Measurements from ENCODE around the gene C6orf89.

C6orf89 gene

GRCh38 chr6:36838896-36839748 is 46.6 kb upstream of the C6orf89 start, which contains the start of gene CPNE5:
CPNE5 (minus strand) TSS chr6:36839444; CDS start chr6:36839377, 67 bp downstream.
- Histone ChIP-seq H3K23ac (ENCODE audit: low read length in 2 of 2) (peak within 1 kb of the TSS in 1 of 2 experiments; percentile 1), H3K4me1 (ENCODE audit: control insufficient read depth, insufficient read depth, low read depth, low read length) (peaks cover 20% of the 10 kb centered on the region), H3K4ac (ENCODE audit: low read depth in 1 of 2, low read length in 2 of 2) (no peak within 1 kb of the TSS), H3K9me3 (ENCODE audit: control insufficient read depth, low read length) (no peaks in the 10 kb centered on the region), H3K14ac (ENCODE audit: low read length in 2 of 2) (no peak within 1 kb of the TSS), H3K18ac (ENCODE audit: low read depth in 1 of 2, low read length in 2 of 2) (peak within 1 kb of the TSS; percentile 10 to 15), H2BK12ac (ENCODE audit: low read length in 2 of 2) (no peak within 1 kb of the TSS), H3K9ac (ENCODE audit: low read length) (no peak within 1 kb of the TSS), H3K4me2 (ENCODE audit: low read length, poor library complexity, severe bottlenecking) (peak within 1 kb of the TSS; percentile 86), H3K4me3 (ENCODE audit: insufficient read depth in 1 of 2, low read depth in 1 of 2, low read length in 2 of 2) (peak within 1 kb of the TSS; percentile 49 to 67), H2AK5ac (ENCODE audit: low read length, severe bottlenecking) (no peak within 1 kb of the TSS), H3K27me3 (ENCODE audit: control insufficient read depth in 1 of 2, insufficient read depth in 1 of 2, low read length in 2 of 2) (peaks cover 45 to 78% of the 10 kb centered on the region in 2 experiments), H3K27ac (ENCODE audit: low read length, poor library complexity, severe bottlenecking) (no peak within 1 kb of the TSS), H2AFZ (ENCODE audit: low read depth, low read length) (no peak within 1 kb of the TSS), H3K79me1 (replicated peaks; ENCODE audit: low read length, poor library complexity, severe bottlenecking) (no peaks in the 10 kb centered on the region), H2BK15ac (ENCODE audit: low read depth, poor library complexity, severe bottlenecking) (peak within 1 kb of the TSS; percentile 23), H2BK120ac (ENCODE audit: low read depth, low read length) (peak within 1 kb of the TSS; percentile 24), H2BK5ac (ENCODE audit: low read depth, low read length, poor library complexity, severe bottlenecking) (no peak within 1 kb of the TSS), H4K91ac (ENCODE audit: low read length) (no peak within 1 kb of the TSS), H4K8ac (ENCODE audit: low read length) (peak within 1 kb of the TSS; percentile 27), H3K36me3 (ENCODE audit: control insufficient read depth in 1 of 2, insufficient read depth in 2 of 2, low read depth in 1 of 2, low read length in 2 of 2) (no peaks in the 10 kb centered on the region)
- no peak for DNase-seq
- WGBS, result 6% methylated on average over 37 of the region's 57 CpGs

- Histone ChIP-seq H3K4me2 (ENCODE audit: low read length, poor library complexity, severe bottlenecking) (peak overlapping the region; percentile 86), H2AFZ (ENCODE audit: low read depth, low read length) (no peak overlapping the region), H3K27ac (ENCODE audit: low read length, poor library complexity, severe bottlenecking) (no peak overlapping the region), H3K18ac (ENCODE audit: low read depth in 1 of 2, low read length in 2 of 2) (peak overlapping the region in 1 of 2 experiments; percentile 15), H4K8ac (ENCODE audit: low read length) (peak overlapping the region; percentile 27), H3K4me1 (ENCODE audit: control insufficient read depth, insufficient read depth, low read depth, low read length) (peaks cover 20% of the 10 kb centered on the region), H3K23ac (ENCODE audit: low read length in 2 of 2) (peak overlapping the region in 1 of 2 experiments; percentile 1), H3K79me1 (replicated peaks; ENCODE audit: low read length, poor library complexity, severe bottlenecking) (no peaks in the 10 kb centered on the region), H3K9me3 (ENCODE audit: control insufficient read depth, low read length) (no peaks in the 10 kb centered on the region), H3K27me3 (ENCODE audit: control insufficient read depth in 1 of 2, insufficient read depth in 1 of 2, low read length in 2 of 2) (peaks cover 48 to 79% of the 10 kb centered on the region in 2 experiments), H2BK120ac (ENCODE audit: low read depth, low read length) (peak overlapping the region; percentile 24), H2BK15ac (ENCODE audit: low read depth, poor library complexity, severe bottlenecking) (no peak overlapping the region), H3K4ac (ENCODE audit: low read depth in 1 of 2, low read length in 2 of 2) (no peak overlapping the region), H3K4me3 (ENCODE audit: insufficient read depth in 1 of 2, low read depth in 1 of 2, low read length in 2 of 2) (peak overlapping the region; percentile 49 to 67), H3K14ac (ENCODE audit: low read length in 2 of 2) (no peak overlapping the region), H3K36me3 (ENCODE audit: control insufficient read depth in 1 of 2, insufficient read depth in 2 of 2, low read depth in 1 of 2, low read length in 2 of 2) (no peaks in the 10 kb centered on the region), H3K9ac (ENCODE audit: low read length) (no peak overlapping the region), H2AK5ac (ENCODE audit: low read length, severe bottlenecking) (no peak overlapping the region), H2BK12ac (ENCODE audit: low read length in 2 of 2) (no peak overlapping the region), H4K91ac (ENCODE audit: low read length) (no peak overlapping the region), H2BK5ac (ENCODE audit: low read depth, low read length, poor library complexity, severe bottlenecking) (no peak overlapping the region)
- DNase-seq, result peak; percentile 40
- 4% methylated on average over 35 of the region's 70 CpGs for WGBS
These were observed 45.9 kb upstream of the C6orf89 start for GRCh38 chr6:36839749-36840431.

GRCh38 chr6:36840432-36841403 is 45.0 kb upstream of the C6orf89 start:
- H2BK5ac ChIP-seq (ENCODE audit: low read depth, low read length, poor library complexity, severe bottlenecking), result no peak overlapping the region
- H3K9me3 ChIP-seq (ENCODE audit: control insufficient read depth, low read length), result no peaks in the 10 kb centered on the region
- H3K36me3 ChIP-seq (ENCODE audit: control insufficient read depth in 1 of 2, insufficient read depth in 2 of 2, low read depth in 1 of 2, low read length in 2 of 2), result no peaks in the 10 kb centered on the region
- H3K23ac ChIP-seq (ENCODE audit: low read length in 2 of 2), result no peak overlapping the region
- peak overlapping the region; percentile 27 for H4K8ac ChIP-seq (ENCODE audit: low read length)
- H2BK12ac ChIP-seq (ENCODE audit: low read length in 2 of 2), result no peak overlapping the region
- no peak overlapping the region for H2AFZ ChIP-seq (ENCODE audit: low read depth, low read length)
- no peak overlapping the region for H3K14ac ChIP-seq (ENCODE audit: low read length in 2 of 2)
- no peak overlapping the region for H3K9ac ChIP-seq (ENCODE audit: low read length)
- H2BK15ac ChIP-seq (ENCODE audit: low read depth, poor library complexity, severe bottlenecking), result no peak overlapping the region
- peak overlapping the region in 1 of 2 experiments; percentile 67 for H3K4me3 ChIP-seq (ENCODE audit: insufficient read depth in 1 of 2, low read depth in 1 of 2, low read length in 2 of 2)
- H3K79me1 ChIP-seq (replicated peaks; ENCODE audit: low read length, poor library complexity, severe bottlenecking), result no peaks in the 10 kb centered on the region
- peaks cover 20% of the 10 kb centered on the region for H3K4me1 ChIP-seq (ENCODE audit: control insufficient read depth, insufficient read depth, low read depth, low read length)
- peaks cover 55 to 79% of the 10 kb centered on the region in 2 experiments for H3K27me3 ChIP-seq (ENCODE audit: control insufficient read depth in 1 of 2, insufficient read depth in 1 of 2, low read length in 2 of 2)
- no peak overlapping the region for H2BK120ac ChIP-seq (ENCODE audit: low read depth, low read length)
- 8% methylated on average over 44 of the region's 44 CpGs for WGBS
- H3K4ac ChIP-seq (ENCODE audit: low read depth in 1 of 2, low read length in 2 of 2), result no peak overlapping the region
- no peak for DNase-seq
- H2AK5ac ChIP-seq (ENCODE audit: low read length, severe bottlenecking), result no peak overlapping the region
- no peak overlapping the region for H3K27ac ChIP-seq (ENCODE audit: low read length, poor library complexity, severe bottlenecking)
- H4K91ac ChIP-seq (ENCODE audit: low read length), result peak overlapping the region; percentile 34
- peak overlapping the region; percentile 86 for H3K4me2 ChIP-seq (ENCODE audit: low read length, poor library complexity, severe bottlenecking)
- peak overlapping the region in 1 of 2 experiments; percentile 16 for H3K18ac ChIP-seq (ENCODE audit: low read depth in 1 of 2, low read length in 2 of 2)
